ENCODE data around the gene USP11. TPM values are rescaled to one million over a fixed set of nuclear protein-coding genes. Genes with fewer than 3 reads are reported as not detected.
"Not testable (repeated sequence)": the region's sequence is repeated elsewhere in the genome, so short reads cannot be mapped to it uniquely, and the experiment has no call there.

USP11 gene
- total RNA-seq, 1 donor from 2014 or later, result 190 TPM

- TF ChIP-seq, protein P1, sequence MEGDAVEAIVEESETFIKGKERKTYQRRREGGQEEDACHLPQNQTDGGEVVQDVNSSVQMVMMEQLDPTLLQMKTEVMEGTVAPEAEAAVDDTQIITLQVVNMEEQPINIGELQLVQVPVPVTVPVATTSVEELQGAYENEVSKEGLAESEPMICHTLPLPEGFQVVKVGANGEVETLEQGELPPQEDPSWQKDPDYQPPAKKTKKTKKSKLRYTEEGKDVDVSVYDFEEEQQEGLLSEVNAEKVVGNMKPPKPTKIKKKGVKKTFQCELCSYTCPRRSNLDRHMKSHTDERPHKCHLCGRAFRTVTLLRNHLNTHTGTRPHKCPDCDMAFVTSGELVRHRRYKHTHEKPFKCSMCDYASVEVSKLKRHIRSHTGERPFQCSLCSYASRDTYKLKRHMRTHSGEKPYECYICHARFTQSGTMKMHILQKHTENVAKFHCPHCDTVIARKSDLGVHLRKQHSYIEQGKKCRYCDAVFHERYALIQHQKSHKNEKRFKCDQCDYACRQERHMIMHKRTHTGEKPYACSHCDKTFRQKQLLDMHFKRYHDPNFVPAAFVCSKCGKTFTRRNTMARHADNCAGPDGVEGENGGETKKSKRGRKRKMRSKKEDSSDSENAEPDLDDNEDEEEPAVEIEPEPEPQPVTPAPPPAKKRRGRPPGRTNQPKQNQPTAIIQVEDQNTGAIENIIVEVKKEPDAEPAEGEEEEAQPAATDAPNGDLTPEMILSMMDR (IDR thresholded peaks at IDR 0.05; ENCODE audit: partially characterized antibody, unreplicated experiment), result no peak
- no peak for DNase-seq
- Mint-ChIP-seq H3K36me3 (ENCODE audit: unreplicated experiment) (no peaks in the 10 kb centered on the region), H3K9me3 (ENCODE audit: unreplicated experiment) (no peaks in the 10 kb centered on the region), H3K4me1 (ENCODE audit: low read depth, unreplicated experiment) (no peaks in the 10 kb centered on the region), H3K27me3 (ENCODE audit: unreplicated experiment) (no peaks in the 10 kb centered on the region), H3K4me3 (ENCODE audit: unreplicated experiment) (no peak overlapping the region), H3K27ac (ENCODE audit: unreplicated experiment) (no peak overlapping the region)
Measured at GRCh38 chrX:47283015-47283771, 50.4 kb downstream of the USP11 start.

GRCh38 chrX:47284616-47285015 lies 51.8 kb downstream of the USP11 start:
- TF ChIP-seq, protein P1 (IDR thresholded peaks at IDR 0.05; ENCODE audit: partially characterized antibody, unreplicated experiment), result peak; percentile 48
- not testable (repeated sequence) for H3K27me3 Mint-ChIP-seq (ENCODE audit: unreplicated experiment); H3K9me3 Mint-ChIP-seq (ENCODE audit: unreplicated experiment); DNase-seq; H3K36me3 Mint-ChIP-seq (ENCODE audit: unreplicated experiment); H3K27ac Mint-ChIP-seq (ENCODE audit: unreplicated experiment); H3K4me3 Mint-ChIP-seq (ENCODE audit: unreplicated experiment); H3K4me1 Mint-ChIP-seq (ENCODE audit: low read depth, unreplicated experiment)

- no peaks in the 10 kb centered on the region for H3K4me1 Mint-ChIP-seq (ENCODE audit: low read depth, unreplicated experiment)
- no peaks in the 10 kb centered on the region for H3K27me3 Mint-ChIP-seq (ENCODE audit: unreplicated experiment)
Measured at GRCh38 chrX:47285836-47286320, 53.1 kb downstream of the USP11 start.

GRCh38 chrX:47293106-47293505 lies 60.3 kb downstream of the USP11 start:
- TF ChIP-seq, protein P1 (IDR thresholded peaks at IDR 0.05; ENCODE audit: partially characterized antibody, unreplicated experiment), result no peak
- Mint-ChIP-seq H3K27me3 (ENCODE audit: unreplicated experiment) (no peaks in the 10 kb centered on the region), H3K27ac (ENCODE audit: unreplicated experiment) (no peak overlapping the region), H3K4me1 (ENCODE audit: low read depth, unreplicated experiment) (no peaks in the 10 kb centered on the region), H3K4me3 (ENCODE audit: unreplicated experiment) (no peak overlapping the region), H3K36me3 (ENCODE audit: unreplicated experiment) (no peaks in the 10 kb centered on the region), H3K9me3 (ENCODE audit: unreplicated experiment) (no peaks in the 10 kb centered on the region)
- DNase-seq, result no peak

More at GRCh38 chrX:47285836-47286320, 53.1 kb downstream of the USP11 start:
- no peaks in the 10 kb centered on the region for H3K9me3 Mint-ChIP-seq (ENCODE audit: unreplicated experiment)
- no peaks in the 10 kb centered on the region for H3K36me3 Mint-ChIP-seq (ENCODE audit: unreplicated experiment)
- DNase-seq, result no peak
- TF ChIP-seq, protein P1 (IDR thresholded peaks at IDR 0.05; ENCODE audit: partially characterized antibody, unreplicated experiment), result no peak
- H3K27ac Mint-ChIP-seq (ENCODE audit: unreplicated experiment), result no peak overlapping the region
- H3K4me3 Mint-ChIP-seq (ENCODE audit: unreplicated experiment), result no peak overlapping the region

DNA sequence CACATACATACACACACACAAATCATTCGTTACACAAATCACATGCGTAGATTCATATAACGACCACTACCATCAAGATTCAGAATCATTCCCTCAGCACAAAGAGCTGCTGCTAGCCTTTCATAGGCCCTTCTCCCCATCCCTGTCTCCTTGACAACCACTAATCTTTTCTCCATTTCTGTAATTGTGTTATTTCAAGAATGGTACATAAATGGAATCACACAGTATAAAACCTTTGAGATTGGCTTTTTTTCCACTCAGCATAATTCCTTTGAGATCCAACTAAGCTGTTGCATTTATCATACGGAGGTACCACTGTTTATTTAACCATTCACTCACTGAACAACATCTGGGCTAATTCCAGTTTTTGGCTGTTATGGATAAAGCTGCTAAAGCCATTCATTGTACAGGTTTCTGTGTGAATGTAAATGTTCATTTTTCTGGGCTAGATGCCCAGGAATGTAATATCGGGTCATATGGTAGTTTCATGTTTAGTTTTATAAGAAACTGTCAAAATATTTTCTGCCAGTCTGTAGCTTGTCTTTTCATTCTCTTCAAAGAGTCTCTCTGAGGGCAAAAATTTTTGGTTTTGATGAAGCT lies 64.1 kb downstream of the USP11 start:
- Mint-ChIP-seq H3K27ac (ENCODE audit: unreplicated experiment) (no peak overlapping the region), H3K4me3 (ENCODE audit: unreplicated experiment) (no peak overlapping the region)
- TF ChIP-seq, protein P1 (IDR thresholded peaks at IDR 0.05; ENCODE audit: partially characterized antibody, unreplicated experiment), result no peak

More for the DNA sequence above, 64.1 kb downstream of the USP11 start:
- H3K9me3 Mint-ChIP-seq (ENCODE audit: unreplicated experiment), result no peaks in the 10 kb centered on the region
- H3K4me1 Mint-ChIP-seq (ENCODE audit: low read depth, unreplicated experiment), result no peaks in the 10 kb centered on the region
- no peaks in the 10 kb centered on the region for H3K27me3 Mint-ChIP-seq (ENCODE audit: unreplicated experiment)
- no peak for DNase-seq
- H3K36me3 Mint-ChIP-seq (ENCODE audit: unreplicated experiment), result no peaks in the 10 kb centered on the region

Data from glutamatergic neuron (in vitro differentiated cells).